ENCODE results near the gene UHRF1. TPM values are rescaled to one million over a fixed set of nuclear protein-coding genes. Genes with fewer than 3 reads are reported as not detected.

UHRF1 gene
- total RNA-seq, 1 experiment from 2014 or later: 109 TPM

DNA sequence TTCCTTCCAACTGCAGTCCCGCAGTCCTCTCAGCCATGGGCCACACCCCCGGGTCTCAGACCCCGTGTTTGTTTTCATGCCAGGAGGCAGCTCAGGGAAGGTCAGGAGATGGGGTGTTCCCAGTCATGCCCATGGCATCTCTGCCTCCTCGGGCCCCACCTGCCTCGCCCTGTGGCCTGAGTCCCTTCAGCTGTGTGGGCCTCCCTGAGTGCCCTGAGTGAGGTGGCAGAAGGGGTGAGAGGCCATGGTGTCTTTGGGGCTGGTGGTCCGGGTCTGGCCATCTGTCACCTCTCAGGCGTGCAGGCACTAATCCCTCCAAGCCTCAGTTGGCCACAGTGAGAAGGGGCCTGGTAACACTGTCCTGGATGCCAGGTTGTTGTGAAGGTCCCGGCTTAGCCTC lies 48.7 kb downstream of the UHRF1 start:
- no peak for ATAC-seq

DNA sequence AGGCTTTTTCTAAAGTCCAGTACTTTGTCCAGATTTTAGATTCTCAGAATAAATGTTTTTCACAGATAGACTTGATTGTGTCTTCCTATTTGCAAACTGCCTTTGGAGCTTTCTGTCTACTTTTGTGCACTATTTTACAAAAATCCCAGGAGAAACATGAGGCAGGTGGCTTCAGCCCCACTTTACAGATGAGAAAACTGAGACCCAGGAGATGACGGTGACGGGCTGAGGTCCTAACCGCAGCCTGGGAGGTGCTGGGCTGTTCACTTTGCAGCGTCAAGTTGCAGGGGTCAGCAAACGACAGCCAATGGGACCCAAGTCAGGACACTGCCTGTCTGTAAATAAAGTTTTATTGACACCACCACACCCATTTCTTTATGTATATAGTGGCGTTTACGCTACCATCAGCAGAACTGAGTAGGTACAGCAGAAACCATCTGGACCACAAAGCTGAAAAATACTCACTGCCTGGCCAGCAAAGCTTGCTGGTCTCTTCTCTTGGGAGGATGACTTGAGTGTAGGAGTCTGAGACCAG lies 52.9 kb downstream of the UHRF1 start:
- POLR2A ChIA-PET: no interaction called here
- RAD21 ChIA-PET (ENCODE audit: low non-redundant PET in 1 of 2, low total read pairs in 2 of 2, uncharacterized antibody in 2 of 2, unreplicated experiment in 2 of 2): no interaction called here
- Histone ChIP-seq H3K9me2 (ENCODE audit: insufficient read depth) (no peaks in the 10 kb centered on the region), H3K9me3 (ENCODE audit: control insufficient read depth in 1 of 2, insufficient read depth in 1 of 2, low read depth in 1 of 2, low read length in 2 of 2) (no peaks in the 10 kb centered on the region), H4K20me1 (ENCODE audit: insufficient read depth) (no peaks in the 10 kb centered on the region), H3K4me1 (ENCODE audit: control insufficient read depth in 1 of 2, insufficient read depth in 2 of 2, low read length in 2 of 2) (peaks cover 0 to 8% of the 10 kb centered on the region in 2 experiments; a peak in 2 of 4 replicates), H3K4me3 (replicated peaks in 1 of 2; ENCODE audit: low read depth in 1 of 2, low read length in 2 of 2) (no peak overlapping the region), H3K9ac (ENCODE audit: low read length) (no peak overlapping the region), H3K27ac (ENCODE audit: low read depth, low read length) (no peak overlapping the region), H3K36me3 (ENCODE audit: control insufficient read depth in 1 of 2, insufficient read depth in 2 of 2, low read length in 2 of 2) (peaks cover 7 to 26% of the 10 kb centered on the region in 2 experiments; a peak in 3 of 4 replicates), H3K27me3 (ENCODE audit: insufficient read depth, low read length) (no peaks in the 10 kb centered on the region), H2AFZ (ENCODE audit: low read depth, low read length, poor library complexity, severe bottlenecking) (no peak overlapping the region), H3K79me2 (ENCODE audit: insufficient read depth, low read length) (no peaks in the 10 kb centered on the region), H3K4me2 (ENCODE audit: low read length) (no peak overlapping the region)
- DNase-seq (ENCODE audit: low read depth, low spot score): no peak
- BruUV-seq (replicated peaks): no TSS peak
- CTCF ChIA-PET: interaction anchor here (0.6 kb wide), 1 partner anchor 51 kb away, joined by 3 read pairs; no protein-coding TSS in a partner anchor
- no peak for ATAC-seq
- intact Hi-C loops (cut with micrococcal nuclease): no loop called here
- no peak for TF ChIP-seq CEBPB (IDR thresholded peaks at IDR 0.05; ENCODE audit: low read depth)
- no peak for TF ChIP-seq EGR1 (IDR thresholded peaks at IDR 0.05; ENCODE audit: low read depth)
- TF ChIP-seq SIN3A (IDR thresholded peaks at IDR 0.05; ENCODE audit: low read depth): no peak
- TF ChIP-seq EZH2 (IDR thresholded peaks at IDR 0.05): no peak
- TF ChIP-seq, protein P1, sequence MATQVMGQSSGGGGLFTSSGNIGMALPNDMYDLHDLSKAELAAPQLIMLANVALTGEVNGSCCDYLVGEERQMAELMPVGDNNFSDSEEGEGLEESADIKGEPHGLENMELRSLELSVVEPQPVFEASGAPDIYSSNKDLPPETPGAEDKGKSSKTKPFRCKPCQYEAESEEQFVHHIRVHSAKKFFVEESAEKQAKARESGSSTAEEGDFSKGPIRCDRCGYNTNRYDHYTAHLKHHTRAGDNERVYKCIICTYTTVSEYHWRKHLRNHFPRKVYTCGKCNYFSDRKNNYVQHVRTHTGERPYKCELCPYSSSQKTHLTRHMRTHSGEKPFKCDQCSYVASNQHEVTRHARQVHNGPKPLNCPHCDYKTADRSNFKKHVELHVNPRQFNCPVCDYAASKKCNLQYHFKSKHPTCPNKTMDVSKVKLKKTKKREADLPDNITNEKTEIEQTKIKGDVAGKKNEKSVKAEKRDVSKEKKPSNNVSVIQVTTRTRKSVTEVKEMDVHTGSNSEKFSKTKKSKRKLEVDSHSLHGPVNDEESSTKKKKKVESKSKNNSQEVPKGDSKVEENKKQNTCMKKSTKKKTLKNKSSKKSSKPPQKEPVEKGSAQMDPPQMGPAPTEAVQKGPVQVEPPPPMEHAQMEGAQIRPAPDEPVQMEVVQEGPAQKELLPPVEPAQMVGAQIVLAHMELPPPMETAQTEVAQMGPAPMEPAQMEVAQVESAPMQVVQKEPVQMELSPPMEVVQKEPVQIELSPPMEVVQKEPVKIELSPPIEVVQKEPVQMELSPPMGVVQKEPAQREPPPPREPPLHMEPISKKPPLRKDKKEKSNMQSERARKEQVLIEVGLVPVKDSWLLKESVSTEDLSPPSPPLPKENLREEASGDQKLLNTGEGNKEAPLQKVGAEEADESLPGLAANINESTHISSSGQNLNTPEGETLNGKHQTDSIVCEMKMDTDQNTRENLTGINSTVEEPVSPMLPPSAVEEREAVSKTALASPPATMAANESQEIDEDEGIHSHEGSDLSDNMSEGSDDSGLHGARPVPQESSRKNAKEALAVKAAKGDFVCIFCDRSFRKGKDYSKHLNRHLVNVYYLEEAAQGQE (IDR thresholded peaks at IDR 0.05; ENCODE audit: low read depth): no peak
- TF ChIP-seq FOSL1 (IDR thresholded peaks at IDR 0.05; ENCODE audit: low read depth): no peak
- TF ChIP-seq CBX3 (IDR thresholded peaks at IDR 0.05; ENCODE audit: low read depth): no peak
- TF ChIP-seq, protein P2, sequence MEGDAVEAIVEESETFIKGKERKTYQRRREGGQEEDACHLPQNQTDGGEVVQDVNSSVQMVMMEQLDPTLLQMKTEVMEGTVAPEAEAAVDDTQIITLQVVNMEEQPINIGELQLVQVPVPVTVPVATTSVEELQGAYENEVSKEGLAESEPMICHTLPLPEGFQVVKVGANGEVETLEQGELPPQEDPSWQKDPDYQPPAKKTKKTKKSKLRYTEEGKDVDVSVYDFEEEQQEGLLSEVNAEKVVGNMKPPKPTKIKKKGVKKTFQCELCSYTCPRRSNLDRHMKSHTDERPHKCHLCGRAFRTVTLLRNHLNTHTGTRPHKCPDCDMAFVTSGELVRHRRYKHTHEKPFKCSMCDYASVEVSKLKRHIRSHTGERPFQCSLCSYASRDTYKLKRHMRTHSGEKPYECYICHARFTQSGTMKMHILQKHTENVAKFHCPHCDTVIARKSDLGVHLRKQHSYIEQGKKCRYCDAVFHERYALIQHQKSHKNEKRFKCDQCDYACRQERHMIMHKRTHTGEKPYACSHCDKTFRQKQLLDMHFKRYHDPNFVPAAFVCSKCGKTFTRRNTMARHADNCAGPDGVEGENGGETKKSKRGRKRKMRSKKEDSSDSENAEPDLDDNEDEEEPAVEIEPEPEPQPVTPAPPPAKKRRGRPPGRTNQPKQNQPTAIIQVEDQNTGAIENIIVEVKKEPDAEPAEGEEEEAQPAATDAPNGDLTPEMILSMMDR (IDR thresholded peaks at IDR 0.05 in 2 of 3, conservative IDR thresholded peaks at IDR 0.05 in 1 of 3; ENCODE audit: borderline replicate concordance in 1 of 3, insufficient read depth in 1 of 3, low read depth in 2 of 3, low read length in 2 of 3): no peak
- no peak for TF ChIP-seq SRF (IDR thresholded peaks at IDR 0.05; ENCODE audit: low read depth)
- TF ChIP-seq, protein P3, sequence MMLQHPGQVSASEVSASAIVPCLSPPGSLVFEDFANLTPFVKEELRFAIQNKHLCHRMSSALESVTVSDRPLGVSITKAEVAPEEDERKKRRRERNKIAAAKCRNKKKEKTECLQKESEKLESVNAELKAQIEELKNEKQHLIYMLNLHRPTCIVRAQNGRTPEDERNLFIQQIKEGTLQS (IDR thresholded peaks at IDR 0.05): no peak
- TF ChIP-seq EZH2phosphoT487 (IDR thresholded peaks at IDR 0.05; ENCODE audit: borderline replicate concordance): no peak
- TF ChIP-seq ZFX (IDR thresholded peaks at IDR 0.05): no peak
- no peak for TF ChIP-seq ELF1 (IDR thresholded peaks at IDR 0.05; ENCODE audit: borderline replicate concordance, low read depth)
- TF ChIP-seq ZNF274 (IDR thresholded peaks at IDR 0.05; ENCODE audit: low read depth, low read length): no peak

More for the DNA sequence above, 48.7 kb downstream of the UHRF1 start:
- ChIA-PET POLR2A (no interaction called here), RAD21 (ENCODE audit: low non-redundant PET in 1 of 2, low total read pairs in 2 of 2, uncharacterized antibody in 2 of 2, unreplicated experiment in 2 of 2) (no interaction called here), CTCF (no interaction called here)
- H4K20me1 ChIP-seq (ENCODE audit: insufficient read depth): no peaks in the 10 kb centered on the region
- H3K4me3 ChIP-seq (replicated peaks in 1 of 2; ENCODE audit: low read depth in 1 of 2, low read length in 2 of 2): no peak overlapping the region
- H3K79me2 ChIP-seq (ENCODE audit: insufficient read depth, low read length): peaks cover 4% of the 10 kb centered on the region; the same call in 1 of the 2 replicates
- TF ChIP-seq ELF1 (IDR thresholded peaks at IDR 0.05; ENCODE audit: borderline replicate concordance, low read depth): no peak
- TF ChIP-seq TCF7L2 (IDR thresholded peaks at IDR 0.05; ENCODE audit: borderline replicate concordance, extremely low read depth, insufficient read depth, insufficient read length): no peak
- no peaks in the 10 kb centered on the region for H3K4me1 ChIP-seq (ENCODE audit: control insufficient read depth in 1 of 2, insufficient read depth in 2 of 2, low read length in 2 of 2)
- no peaks in the 10 kb centered on the region for H3K9me3 ChIP-seq (ENCODE audit: control insufficient read depth in 1 of 2, insufficient read depth in 1 of 2, low read depth in 1 of 2, low read length in 2 of 2)
- H3K9me2 ChIP-seq (ENCODE audit: insufficient read depth): no peaks in the 10 kb centered on the region
- intact Hi-C loops (cut with micrococcal nuclease): no loop called here
- no TSS peak for BruUV-seq (replicated peaks)
- DNase-seq (ENCODE audit: low read depth, low spot score): no peak
- peaks cover 27 to 48% of the 10 kb centered on the region in 2 experiments; a peak in 3 of 4 replicates for H3K36me3 ChIP-seq (ENCODE audit: control insufficient read depth in 1 of 2, insufficient read depth in 2 of 2, low read length in 2 of 2)
- no peak overlapping the region; the same call in 1 of the 2 replicates for H3K27ac ChIP-seq (ENCODE audit: low read depth, low read length)
- no peak overlapping the region for H2AFZ ChIP-seq (ENCODE audit: low read depth, low read length, poor library complexity, severe bottlenecking)
- no peak overlapping the region for H3K4me2 ChIP-seq (ENCODE audit: low read length)
- H3K27me3 ChIP-seq (ENCODE audit: insufficient read depth, low read length): no peaks in the 10 kb centered on the region
- no peak overlapping the region for H3K9ac ChIP-seq (ENCODE audit: low read length)
